Mucosa of gallbladder (tissue), 1 donor: ENCODE measurements around the gene PCP4L1. TPM values are rescaled to one million over a fixed set of nuclear protein-coding genes. Genes with fewer than 3 reads are reported as not detected.
A peak's percentile ranks its signal among the peaks of the same experiment; 100 is the strongest.

Experiments
- DNase-seq: peaks from one replicate; pipeline ENCODE4 v3.0.0-alpha.2; 2020; ENCODE audit warnings: low spot score
- total RNA-seq: library from RNA; stranded (reverse); gene quantifications from one replicate; pipeline ENCODE4 v1.2.1, GENCODE V29; 2021
- donor health status: DM: no; HTN: no; CAD: no.

PCP4L1 gene
- total RNA-seq, 1 donor from 2014 or later: 17.7 TPM

- no peak for DNase-seq
Measured at GRCh38 chr1:161266836-161267235, 8.3 kb downstream of the PCP4L1 start.

GRCh38 chr1:161267321-161267720 lies 8.8 kb downstream of the PCP4L1 start:
- DNase-seq: no peak

- DNase-seq: no peak
Measured at GRCh38 chr1:161273402-161273801, 14.9 kb downstream of the PCP4L1 start.

GRCh38 chr1:161274874-161275273 lies 16.3 kb downstream of the PCP4L1 start:
- DNase-seq: no peak

- DNase-seq: no peak
Measured at GRCh38 chr1:161282991-161283390, 24.4 kb downstream of the PCP4L1 start.

GRCh38 chr1:161285113-161285512 lies 26.6 kb downstream of the PCP4L1 start:
- no peak for DNase-seq

- DNase-seq: no peak
Measured at GRCh38 chr1:161285521-161285920, 27.0 kb downstream of the PCP4L1 start.

- no peak for DNase-seq
Measured at GRCh38 chr1:161287482-161288054, 29.0 kb downstream of the PCP4L1 start.

GRCh38 chr1:161290779-161291178 lies 32.2 kb downstream of the PCP4L1 start:
- DNase-seq: no peak

GRCh38 chr1:161297415-161297814 lies 38.9 kb downstream of the PCP4L1 start:
- DNase-seq: no peak

GRCh38 chr1:161298116-161298515 lies 39.6 kb downstream of the PCP4L1 start:
- DNase-seq: no peak

- DNase-seq: no peak
Measured at GRCh38 chr1:161299347-161299746, 40.8 kb downstream of the PCP4L1 start.

GRCh38 chr1:161300478-161300877 lies 41.9 kb downstream of the PCP4L1 start:
- DNase-seq: no peak

GRCh38 chr1:161304927-161305866 lies 46.7 kb downstream of the PCP4L1 start:
- DNase-seq: no peak

- peak; percentile 80 for DNase-seq
Measured at GRCh38 chr1:161305867-161306519, 47.4 kb downstream of the PCP4L1 start.

- no peak for DNase-seq
Measured at GRCh38 chr1:161307230-161307768, 48.8 kb downstream of the PCP4L1 start.

GRCh38 chr1:161307892-161308638 lies 49.5 kb downstream of the PCP4L1 start:
- no peak for DNase-seq

- no peak for DNase-seq
Measured at GRCh38 chr1:161309868-161310267, 51.3 kb downstream of the PCP4L1 start, which contains the start of gene MPZ. TSS of gene MPZ (minus strand) at chr1:161309968. CDS start at chr1:161309905, 63 bp downstream.

- DNase-seq: no peak
Measured at GRCh38 chr1:161311595-161312181, 53.1 kb downstream of the PCP4L1 start.

- no peak for DNase-seq
Measured at GRCh38 chr1:161313554-161314200, 55.1 kb downstream of the PCP4L1 start.
